Fibroblast of mammary gland (primary cell): ENCODE results near the gene INHBC.
A peak's percentile ranks its signal among the peaks of the same experiment; 100 is the strongest.
"Not testable (repeated sequence)": the region's sequence is repeated elsewhere in the genome, so short reads cannot be mapped to it uniquely, and the experiment has no call there.

ENCODE experiments used
- DNase-seq: peaks from one replicate; pipeline ENCODE4 v3.0.0-alpha.2; 2010; ENCODE audit warnings: low read depth
- H3K4me3 ChIP-seq: 2 replicates; pipeline ENCODE4 v1.5.1; 2011; ENCODE audit warnings: low read depth, mild to moderate bottlenecking, low read length, moderate library complexity; ENCODE audit not compliant: control insufficient read depth
- CTCF ChIP-seq: conservative IDR thresholded peaks from 2 replicates; pipeline ENCODE4 v1.5.1; 2011; ENCODE audit warnings: low read depth, low read length, inconsistent platforms; ENCODE audit not compliant: control insufficient read depth, insufficient read depth

INHBC gene

GRCh38 chr12:57415088-57415487 lies 19.5 kb upstream of the INHBC start:
- TF ChIP-seq CTCF: no peak
- no peak for DNase-seq
- no peak overlapping the region for H3K4me3 ChIP-seq

- no peak overlapping the region for H3K4me3 ChIP-seq
- peak; percentile 59 for DNase-seq
- TF ChIP-seq CTCF: no peak
Observed at GRCh38 chr12:57416039-57416996, 18.3 kb upstream of the INHBC start.

GRCh38 chr12:57418255-57418654 lies 16.3 kb upstream of the INHBC start:
- no peak for TF ChIP-seq CTCF
- DNase-seq: no peak
- no peak overlapping the region for H3K4me3 ChIP-seq

- no peak for TF ChIP-seq CTCF
- H3K4me3 ChIP-seq: no peak overlapping the region
- DNase-seq: no peak
Observed at GRCh38 chr12:57419495-57419894, 15.1 kb upstream of the INHBC start.

- no peak for TF ChIP-seq CTCF
- H3K4me3 ChIP-seq: no peak overlapping the region
- no peak for DNase-seq
Observed at GRCh38 chr12:57420482-57420881, 14.1 kb upstream of the INHBC start.

- H3K4me3 ChIP-seq, DNase-seq: not testable (repeated sequence)
Observed at GRCh38 chr12:57426948-57427347, 7.6 kb upstream of the INHBC start.

GRCh38 chr12:57428965-57429364 lies 5.6 kb upstream of the INHBC start:
- no peak for DNase-seq
- H3K4me3 ChIP-seq: no peak overlapping the region
- no peak for TF ChIP-seq CTCF
